Measurements from ENCODE around the gene DDX4. TPM values are rescaled to one million over a fixed set of nuclear protein-coding genes. Genes with fewer than 3 reads are reported as not detected.
"Not testable (repeated sequence)": the region's sequence is repeated elsewhere in the genome, so short reads cannot be mapped to it uniquely, and the experiment has no call there.

DDX4 gene
- total RNA-seq, 1 donor from 2014 or later = not detected

GRCh38 chr5:55724281-55724680 lies 13.6 kb upstream of the DDX4 start:
- DNase-seq (ENCODE audit: low spot score) = no peak

- no peak for DNase-seq (ENCODE audit: low spot score)
These were observed 6.0 kb upstream of the DDX4 start for GRCh38 chr5:55731848-55732247.

- DNase-seq (ENCODE audit: low spot score) = no peak
These were observed 5.3 kb upstream of the DDX4 start for GRCh38 chr5:55732585-55732984.

GRCh38 chr5:55734658-55735057 lies 3.2 kb upstream of the DDX4 start:
- no peak for DNase-seq (ENCODE audit: low spot score)

- no peak for DNase-seq (ENCODE audit: low spot score)
These were observed 4.9 kb downstream of the DDX4 start for GRCh38 chr5:55742778-55743177.

- DNase-seq (ENCODE audit: low spot score) = no peak
These were observed 10.0 kb downstream of the DDX4 start for GRCh38 chr5:55747778-55748318.

- DNase-seq (ENCODE audit: low spot score) = no peak
These were observed 11.5 kb downstream of the DDX4 start for GRCh38 chr5:55749387-55749786.

GRCh38 chr5:55750063-55750462 lies 12.2 kb downstream of the DDX4 start:
- DNase-seq (ENCODE audit: low spot score) = no peak

GRCh38 chr5:55750499-55750898 lies 12.6 kb downstream of the DDX4 start:
- DNase-seq (ENCODE audit: low spot score) = no peak

GRCh38 chr5:55758231-55758630 lies 20.4 kb downstream of the DDX4 start:
- no peak for DNase-seq (ENCODE audit: low spot score)

- DNase-seq (ENCODE audit: low spot score) = no peak
These were observed 20.9 kb downstream of the DDX4 start for GRCh38 chr5:55758714-55759113.

GRCh38 chr5:55761721-55762120 lies 23.9 kb downstream of the DDX4 start:
- DNase-seq (ENCODE audit: low spot score) = not testable (repeated sequence)

GRCh38 chr5:55763746-55764420 lies 26.0 kb downstream of the DDX4 start:
- DNase-seq (ENCODE audit: low spot score) = no peak

- DNase-seq (ENCODE audit: low spot score) = no peak
These were observed 30.4 kb downstream of the DDX4 start for GRCh38 chr5:55768279-55768678.

GRCh38 chr5:55771175-55771655 lies 33.4 kb downstream of the DDX4 start:
- DNase-seq (ENCODE audit: low spot score) = no peak

GRCh38 chr5:55773057-55773456 lies 35.2 kb downstream of the DDX4 start:
- DNase-seq (ENCODE audit: low spot score) = no peak

- DNase-seq (ENCODE audit: low spot score) = no peak
These were observed 39.5 kb downstream of the DDX4 start for GRCh38 chr5:55777332-55777731.

GRCh38 chr5:55800924-55801323 lies 63.1 kb downstream of the DDX4 start:
- no peak for DNase-seq (ENCODE audit: low spot score)

GRCh38 chr5:55808814-55809213 lies 71.0 kb downstream of the DDX4 start:
- DNase-seq (ENCODE audit: low spot score) = not testable (repeated sequence)

- not testable (repeated sequence) for DNase-seq (ENCODE audit: low spot score)
These were observed 78.1 kb downstream of the DDX4 start for GRCh38 chr5:55815939-55816338.

- no peak for DNase-seq (ENCODE audit: low spot score)
These were observed 78.5 kb downstream of the DDX4 start for GRCh38 chr5:55816342-55816741.

- DNase-seq (ENCODE audit: low spot score) = no peak
These were observed 79.2 kb downstream of the DDX4 start for GRCh38 chr5:55817030-55817429.

- DNase-seq (ENCODE audit: low spot score) = no peak
These were observed 82.6 kb downstream of the DDX4 start for GRCh38 chr5:55820488-55820887.

Measured in mucosa of gallbladder (tissue), 1 donor.